SK-N-SH treated with all-trans-retinoic acid at 6 μM for 48 hours (cell line): Measurements from ENCODE around the gene CDC34.

Source experiments
- ATAC-seq: fragments of 200-7000 bp; cut with Tn5 transposase; 3 replicates; pipeline ENCODE4 v1.9.1; 2020; ENCODE audit warnings: mild to moderate bottlenecking, moderate library complexity
- ARNTL ChIP-seq: fragments of 450-650 bp; formaldehyde crosslinking; IDR thresholded peaks from 2 replicates; pipeline ENCODE4 v1.5.0; 2020; ENCODE audit warnings: low read depth, mild to moderate bottlenecking, moderate library complexity, borderline replicate concordance
- BACH2 ChIP-seq: fragments of 250-450 bp; sonication (Bioruptor Pico); IDR thresholded peaks from 2 replicates; pipeline ENCODE4 v1.9.0; 2021; ENCODE audit warnings: mild to moderate bottlenecking, borderline replicate concordance
- CSDC2 ChIP-seq: fragments of 250-450 bp; sonication (Bioruptor Pico); IDR thresholded peaks from 2 replicates; pipeline ENCODE4 v1.5.0; 2020; ENCODE audit warnings: mild to moderate bottlenecking, moderate library complexity
- ESRRG ChIP-seq: fragments of 250-450 bp; sonication (Bioruptor Pico); IDR thresholded peaks from 2 replicates; pipeline ENCODE4 v1.6.1; 2021; ENCODE audit warnings: mild to moderate bottlenecking
- GLIS3 ChIP-seq: fragments of 250-450 bp; sonication (Bioruptor Pico); IDR thresholded peaks from 2 replicates; pipeline ENCODE4 v1.5.0; 2020; ENCODE audit warnings: mild to moderate bottlenecking, moderate library complexity
- OSR1 ChIP-seq: fragments of 250-450 bp; sonication (Bioruptor Pico); IDR thresholded peaks from 2 replicates; pipeline ENCODE4 v1.8.0; 2022; ENCODE audit warnings: moderate library complexity, mild to moderate bottlenecking, inconsistent platforms
- PPARA ChIP-seq: fragments of 250-450 bp; sonication (Bioruptor Pico); IDR thresholded peaks from 2 replicates; pipeline ENCODE4 v1.5.0; 2020; ENCODE audit warnings: mild to moderate bottlenecking, borderline replicate concordance
- RARB ChIP-seq: fragments of 250-450 bp; sonication (Bioruptor Pico); IDR thresholded peaks from 2 replicates; pipeline ENCODE4 v1.8.0; 2021; ENCODE audit warnings: mild to moderate bottlenecking, moderate library complexity
- SNAI2 ChIP-seq: fragments of 250-450 bp; sonication (Bioruptor Pico); IDR thresholded peaks from 2 replicates; pipeline ENCODE4 v1.5.0; 2020; ENCODE audit warnings: mild to moderate bottlenecking, moderate library complexity
- TCF4 ChIP-seq: fragments of 250-450 bp; sonication (Bioruptor Pico); IDR thresholded peaks from 2 replicates; pipeline ENCODE4 v1.8.0; 2021; ENCODE audit warnings: mild to moderate bottlenecking, moderate library complexity, borderline replicate concordance
- TOX ChIP-seq: fragments of 250-450 bp; sonication (Bioruptor Pico); IDR thresholded peaks from 2 replicates; pipeline ENCODE4 v1.8.0; 2021; ENCODE audit warnings: mild to moderate bottlenecking, moderate library complexity, borderline replicate concordance
- ZC3H10 ChIP-seq: fragments of 250-450 bp; sonication (Bioruptor Pico); IDR thresholded peaks from 2 replicates; pipeline ENCODE4 v1.5.1; 2021; ENCODE audit warnings: mild to moderate bottlenecking, moderate library complexity
- ZFP3 ChIP-seq: fragments of 250-450 bp; sonication (Bioruptor Pico); IDR thresholded peaks from 2 replicates; pipeline ENCODE4 v1.5.0; 2020; ENCODE audit warnings: mild to moderate bottlenecking, moderate library complexity
- ZFP30 ChIP-seq: fragments of 450-650 bp; formaldehyde crosslinking; IDR thresholded peaks from 2 replicates; pipeline ENCODE4 v1.5.0; 2022; ENCODE audit warnings: mild to moderate bottlenecking, moderate library complexity
- ZNF565 ChIP-seq: fragments of 450-650 bp; formaldehyde crosslinking; conservative IDR thresholded peaks from 2 replicates; pipeline ENCODE4 v1.5.0; 2020; ENCODE audit warnings: low read depth, mild to moderate bottlenecking, moderate library complexity
- ZNF70 ChIP-seq: fragments of 450-650 bp; formaldehyde crosslinking; IDR thresholded peaks from 2 replicates; pipeline ENCODE4 v1.5.0; 2020; ENCODE audit warnings: mild to moderate bottlenecking, moderate library complexity
- ZNF8 ChIP-seq: fragments of 450-650 bp; formaldehyde crosslinking; IDR thresholded peaks from 2 replicates; pipeline ENCODE4 v1.5.0; 2020; ENCODE audit warnings: mild to moderate bottlenecking, moderate library complexity
- TF ChIP-seq, protein P1 (sequence below): fragments of 250-450 bp; sonication (Bioruptor Pico); IDR thresholded peaks from 2 replicates; pipeline ENCODE4 v1.8.0; 2021; ENCODE audit warnings: low read depth, mild to moderate bottlenecking, moderate library complexity, borderline replicate concordance
- TF ChIP-seq, protein P2 (sequence below): fragments of 250-450 bp; sonication (Bioruptor Pico); IDR thresholded peaks from 2 replicates; pipeline ENCODE4 v1.8.0; 2020; ENCODE audit warnings: mild to moderate bottlenecking, moderate library complexity, borderline replicate concordance
- TF ChIP-seq, protein P3 (sequence below): fragments of 250-450 bp; sonication (Bioruptor Pico); IDR thresholded peaks from 2 replicates; pipeline ENCODE4 v1.5.0; 2020; ENCODE audit warnings: mild to moderate bottlenecking, moderate library complexity
- TF ChIP-seq, protein P4 (sequence below): fragments of 250-450 bp; sonication (Bioruptor Pico); IDR thresholded peaks from 2 replicates; pipeline ENCODE4 v1.5.1; 2021; ENCODE audit warnings: mild to moderate bottlenecking, moderate library complexity

Gene CDC34

DNA sequence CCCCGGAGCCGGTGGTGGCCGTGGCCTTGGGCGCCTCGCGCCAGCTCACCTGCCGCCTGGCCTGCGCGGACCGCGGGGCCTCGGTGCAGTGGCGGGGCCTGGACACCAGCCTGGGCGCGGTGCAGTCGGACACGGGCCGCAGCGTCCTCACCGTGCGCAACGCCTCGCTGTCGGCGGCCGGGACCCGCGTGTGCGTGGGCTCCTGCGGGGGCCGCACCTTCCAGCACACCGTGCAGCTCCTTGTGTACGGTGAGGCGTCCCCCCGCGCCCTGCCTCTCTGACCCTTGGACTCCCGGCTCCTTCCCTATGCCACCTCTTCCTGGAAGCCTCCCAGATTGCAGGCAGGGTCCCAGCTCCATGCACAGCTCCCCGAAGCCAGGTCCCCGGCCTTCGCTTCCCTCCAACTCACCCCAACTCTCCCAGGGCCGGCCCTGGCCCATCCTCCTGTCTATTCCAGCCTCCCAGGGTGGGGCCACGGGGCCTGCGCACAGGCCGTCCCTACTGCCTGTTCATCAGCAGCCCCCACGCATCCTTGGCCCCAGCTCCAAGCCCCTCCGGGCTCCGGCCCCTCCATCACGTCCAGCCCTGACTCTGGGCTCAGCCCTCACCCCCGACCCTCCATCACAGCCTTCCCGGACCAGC lies 33.6 kb upstream of the CDC34 start:
- ATAC-seq = peak; percentile 25
- no peak for TF ChIP-seq ARNTL (CRISPR knock-in tag)
- TF ChIP-seq RARB (CRISPR knock-in tag) = no peak
- TF ChIP-seq, protein P1, sequence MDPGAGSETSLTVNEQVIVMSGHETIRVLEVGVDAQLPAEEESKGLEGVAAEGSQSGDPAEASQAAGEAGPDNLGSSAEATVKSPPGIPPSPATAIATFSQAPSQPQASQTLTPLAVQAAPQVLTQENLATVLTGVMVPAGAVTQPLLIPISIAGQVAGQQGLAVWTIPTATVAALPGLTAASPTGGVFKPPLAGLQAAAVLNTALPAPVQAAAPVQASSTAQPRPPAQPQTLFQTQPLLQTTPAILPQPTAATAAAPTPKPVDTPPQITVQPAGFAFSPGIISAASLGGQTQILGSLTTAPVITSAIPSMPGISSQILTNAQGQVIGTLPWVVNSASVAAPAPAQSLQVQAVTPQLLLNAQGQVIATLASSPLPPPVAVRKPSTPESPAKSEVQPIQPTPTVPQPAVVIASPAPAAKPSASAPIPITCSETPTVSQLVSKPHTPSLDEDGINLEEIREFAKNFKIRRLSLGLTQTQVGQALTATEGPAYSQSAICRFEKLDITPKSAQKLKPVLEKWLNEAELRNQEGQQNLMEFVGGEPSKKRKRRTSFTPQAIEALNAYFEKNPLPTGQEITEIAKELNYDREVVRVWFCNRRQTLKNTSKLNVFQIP = no peak
- no peak for TF ChIP-seq TCF4 (CRISPR knock-in tag)
- TF ChIP-seq GLIS3 (CRISPR knock-in tag) = no peak
- TF ChIP-seq ZFP30 = no peak
- no peak for TF ChIP-seq CSDC2
- TF ChIP-seq TOX (CRISPR knock-in tag) = no peak
- TF ChIP-seq ESRRG (CRISPR knock-in tag) = no peak
- TF ChIP-seq, protein P2, sequence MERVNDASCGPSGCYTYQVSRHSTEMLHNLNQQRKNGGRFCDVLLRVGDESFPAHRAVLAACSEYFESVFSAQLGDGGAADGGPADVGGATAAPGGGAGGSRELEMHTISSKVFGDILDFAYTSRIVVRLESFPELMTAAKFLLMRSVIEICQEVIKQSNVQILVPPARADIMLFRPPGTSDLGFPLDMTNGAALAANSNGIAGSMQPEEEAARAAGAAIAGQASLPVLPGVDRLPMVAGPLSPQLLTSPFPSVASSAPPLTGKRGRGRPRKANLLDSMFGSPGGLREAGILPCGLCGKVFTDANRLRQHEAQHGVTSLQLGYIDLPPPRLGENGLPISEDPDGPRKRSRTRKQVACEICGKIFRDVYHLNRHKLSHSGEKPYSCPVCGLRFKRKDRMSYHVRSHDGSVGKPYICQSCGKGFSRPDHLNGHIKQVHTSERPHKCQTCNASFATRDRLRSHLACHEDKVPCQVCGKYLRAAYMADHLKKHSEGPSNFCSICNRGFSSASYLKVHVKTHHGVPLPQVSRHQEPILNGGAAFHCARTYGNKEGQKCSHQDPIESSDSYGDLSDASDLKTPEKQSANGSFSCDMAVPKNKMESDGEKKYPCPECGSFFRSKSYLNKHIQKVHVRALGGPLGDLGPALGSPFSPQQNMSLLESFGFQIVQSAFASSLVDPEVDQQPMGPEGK = no peak
- TF ChIP-seq ZFP3 (CRISPR knock-in tag) = no peak
- TF ChIP-seq PPARA (CRISPR knock-in tag) = no peak
- TF ChIP-seq OSR1 = no peak
- TF ChIP-seq ZNF70 (CRISPR knock-in tag) = no peak
- TF ChIP-seq, protein P3, sequence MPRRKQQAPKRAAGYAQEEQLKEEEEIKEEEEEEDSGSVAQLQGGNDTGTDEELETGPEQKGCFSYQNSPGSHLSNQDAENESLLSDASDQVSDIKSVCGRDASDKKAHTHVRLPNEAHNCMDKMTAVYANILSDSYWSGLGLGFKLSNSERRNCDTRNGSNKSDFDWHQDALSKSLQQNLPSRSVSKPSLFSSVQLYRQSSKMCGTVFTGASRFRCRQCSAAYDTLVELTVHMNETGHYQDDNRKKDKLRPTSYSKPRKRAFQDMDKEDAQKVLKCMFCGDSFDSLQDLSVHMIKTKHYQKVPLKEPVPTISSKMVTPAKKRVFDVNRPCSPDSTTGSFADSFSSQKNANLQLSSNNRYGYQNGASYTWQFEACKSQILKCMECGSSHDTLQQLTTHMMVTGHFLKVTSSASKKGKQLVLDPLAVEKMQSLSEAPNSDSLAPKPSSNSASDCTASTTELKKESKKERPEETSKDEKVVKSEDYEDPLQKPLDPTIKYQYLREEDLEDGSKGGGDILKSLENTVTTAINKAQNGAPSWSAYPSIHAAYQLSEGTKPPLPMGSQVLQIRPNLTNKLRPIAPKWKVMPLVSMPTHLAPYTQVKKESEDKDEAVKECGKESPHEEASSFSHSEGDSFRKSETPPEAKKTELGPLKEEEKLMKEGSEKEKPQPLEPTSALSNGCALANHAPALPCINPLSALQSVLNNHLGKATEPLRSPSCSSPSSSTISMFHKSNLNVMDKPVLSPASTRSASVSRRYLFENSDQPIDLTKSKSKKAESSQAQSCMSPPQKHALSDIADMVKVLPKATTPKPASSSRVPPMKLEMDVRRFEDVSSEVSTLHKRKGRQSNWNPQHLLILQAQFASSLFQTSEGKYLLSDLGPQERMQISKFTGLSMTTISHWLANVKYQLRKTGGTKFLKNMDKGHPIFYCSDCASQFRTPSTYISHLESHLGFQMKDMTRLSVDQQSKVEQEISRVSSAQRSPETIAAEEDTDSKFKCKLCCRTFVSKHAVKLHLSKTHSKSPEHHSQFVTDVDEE (CRISPR knock-in tag) = no peak
- TF ChIP-seq BACH2 (CRISPR knock-in tag) = no peak
- no peak for TF ChIP-seq ZC3H10 (CRISPR knock-in tag)

DNA sequence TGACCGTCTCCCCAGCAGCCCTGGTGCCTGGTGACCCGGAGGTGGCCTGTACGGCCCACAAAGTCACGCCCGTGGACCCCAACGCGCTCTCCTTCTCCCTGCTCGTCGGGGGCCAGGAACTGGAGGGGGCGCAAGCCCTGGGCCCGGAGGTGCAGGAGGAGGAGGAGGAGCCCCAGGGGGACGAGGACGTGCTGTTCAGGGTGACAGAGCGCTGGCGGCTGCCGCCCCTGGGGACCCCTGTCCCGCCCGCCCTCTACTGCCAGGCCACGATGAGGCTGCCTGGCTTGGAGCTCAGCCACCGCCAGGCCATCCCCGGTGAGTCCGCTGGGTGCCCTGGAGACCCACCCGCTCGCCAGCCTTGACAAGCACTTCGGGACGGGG lies 33.1 kb upstream of the CDC34 start:
- no peak for TF ChIP-seq GLIS3 (CRISPR knock-in tag)
- TF ChIP-seq, protein P3 (CRISPR knock-in tag) = no peak
- no peak for TF ChIP-seq ZNF565 (CRISPR knock-in tag)
- TF ChIP-seq ZFP3 (CRISPR knock-in tag) = no peak
- TF ChIP-seq ZNF8 (CRISPR knock-in tag) = no peak
- no peak for TF ChIP-seq ZFP30
- TF ChIP-seq, protein P2 = no peak
- TF ChIP-seq, protein P4, sequence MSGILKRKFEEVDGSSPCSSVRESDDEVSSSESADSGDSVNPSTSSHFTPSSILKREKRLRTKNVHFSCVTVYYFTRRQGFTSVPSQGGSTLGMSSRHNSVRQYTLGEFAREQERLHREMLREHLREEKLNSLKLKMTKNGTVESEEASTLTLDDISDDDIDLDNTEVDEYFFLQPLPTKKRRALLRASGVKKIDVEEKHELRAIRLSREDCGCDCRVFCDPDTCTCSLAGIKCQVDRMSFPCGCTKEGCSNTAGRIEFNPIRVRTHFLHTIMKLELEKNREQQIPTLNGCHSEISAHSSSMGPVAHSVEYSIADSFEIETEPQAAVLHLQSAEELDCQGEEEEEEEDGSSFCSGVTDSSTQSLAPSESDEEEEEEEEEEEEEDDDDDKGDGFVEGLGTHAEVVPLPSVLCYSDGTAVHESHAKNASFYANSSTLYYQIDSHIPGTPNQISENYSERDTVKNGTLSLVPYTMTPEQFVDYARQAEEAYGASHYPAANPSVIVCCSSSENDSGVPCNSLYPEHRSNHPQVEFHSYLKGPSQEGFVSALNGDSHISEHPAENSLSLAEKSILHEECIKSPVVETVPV (CRISPR knock-in tag) = no peak
- no peak for TF ChIP-seq ZNF70 (CRISPR knock-in tag)
- TF ChIP-seq SNAI2 = no peak
- TF ChIP-seq TOX (CRISPR knock-in tag) = no peak
- no peak for TF ChIP-seq ZC3H10 (CRISPR knock-in tag)
- TF ChIP-seq OSR1 = no peak
- no peak for TF ChIP-seq PPARA (CRISPR knock-in tag)

More for the DNA sequence above, 33.1 kb upstream of the CDC34 start:
- ATAC-seq = no peak; the same call in 2 of the 3 replicates
